ENCODE results near the gene PEDS1. TPM values are rescaled to one million over a fixed set of nuclear protein-coding genes. Genes with fewer than 3 reads are reported as not detected.
"Not testable (repeated sequence)": the region's sequence is repeated elsewhere in the genome, so short reads cannot be mapped to it uniquely, and the experiment has no call there.

The PEDS1 gene
- total RNA-seq, 1 experiment from 2014 or later: 56.1 TPM

DNA sequence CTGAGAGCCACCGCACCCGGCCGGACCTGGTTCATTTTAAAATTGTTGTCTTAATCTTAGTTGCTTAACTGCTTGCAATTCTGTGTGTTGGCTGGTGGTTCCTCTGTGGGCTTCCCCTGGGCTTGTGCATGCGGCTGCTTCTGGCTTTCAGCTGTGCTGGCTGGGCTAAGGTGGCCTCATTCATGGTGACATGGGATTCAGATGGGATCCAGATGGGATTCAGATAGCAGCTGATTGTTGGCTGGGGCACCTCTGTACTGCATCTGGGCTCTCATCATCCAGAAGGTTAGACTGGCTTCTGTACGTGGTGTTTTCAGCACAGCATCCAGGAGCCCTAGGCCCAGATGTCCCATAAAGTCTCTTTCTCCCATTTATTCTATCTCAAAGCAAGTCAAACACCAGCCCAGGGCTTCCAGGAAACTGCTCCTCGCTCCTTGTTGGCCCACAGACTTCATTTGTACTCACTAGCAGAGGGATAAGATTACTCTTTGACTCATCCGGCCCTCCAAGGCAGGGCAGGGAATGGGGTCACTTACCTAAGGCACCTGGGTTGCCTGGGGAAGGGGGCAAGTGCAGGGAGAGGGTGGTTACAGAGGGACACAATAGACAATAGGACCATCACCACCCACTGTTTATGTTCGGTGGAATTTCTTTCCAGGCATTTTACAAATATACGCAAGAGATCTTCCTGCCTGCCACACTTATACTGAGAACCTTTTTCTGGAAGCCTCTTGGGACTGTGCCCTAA is 10.2 kb upstream of the PEDS1 start:
- DNase-seq (ENCODE audit: low read depth): peak; percentile 87

- not testable (repeated sequence) for DNase-seq (ENCODE audit: low read depth)
Measured at GRCh38 chr20:50161494-50161893, 8.0 kb upstream of the PEDS1 start.

GRCh38 chr20:50153153-50153499 is 397 bp downstream of the PEDS1 start:
- DNase-seq (ENCODE audit: low read depth): peak; percentile 39

GRCh38 chr20:50152394-50153152 is 950 bp downstream of the PEDS1 start:
- DNase-seq (ENCODE audit: low read depth): no peak

GRCh38 chr20:50151034-50151743 is 2.3 kb downstream of the PEDS1 start:
- no peak for DNase-seq (ENCODE audit: low read depth)

DNA sequence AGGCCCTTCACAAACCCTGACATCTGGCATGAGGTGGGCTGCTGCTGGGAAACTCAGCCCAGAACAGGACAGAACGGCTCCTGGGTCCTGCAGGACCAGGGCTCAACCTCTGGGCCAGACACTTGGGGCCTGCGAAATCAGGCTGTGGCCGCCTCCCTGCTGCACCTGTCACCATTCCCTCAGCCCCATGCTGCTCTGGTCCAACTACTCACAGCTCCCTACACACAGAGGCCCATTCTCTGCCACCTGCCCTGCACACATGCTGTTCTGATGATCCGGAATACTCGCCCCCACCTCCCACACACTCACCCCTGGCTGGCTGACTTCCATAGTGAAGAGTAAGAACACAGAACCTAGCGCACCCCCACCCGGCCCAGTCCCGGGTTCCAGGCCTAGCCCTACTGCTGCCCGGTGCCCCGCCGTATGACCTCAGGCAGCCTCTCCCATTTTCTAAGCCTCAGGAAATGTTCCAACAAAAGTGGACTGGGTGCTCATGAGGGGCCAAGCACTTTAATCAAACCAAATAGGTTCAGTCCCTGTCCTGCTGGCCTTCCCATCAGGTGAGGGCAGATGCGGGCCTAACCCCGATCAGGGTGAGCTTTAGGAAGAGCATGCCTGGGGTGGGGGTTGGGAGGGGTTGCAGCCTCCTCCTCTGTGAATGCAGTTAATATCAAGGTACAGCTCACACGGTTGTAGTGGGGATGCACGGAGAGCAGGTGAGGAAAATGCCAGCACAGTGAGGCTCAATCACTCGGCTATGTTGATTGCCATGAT is 3.9 kb downstream of the PEDS1 start:
- no peak for DNase-seq (ENCODE audit: low read depth)

- DNase-seq (ENCODE audit: low read depth): peak; percentile 42
Measured at GRCh38 chr20:50146732-50147662, 6.5 kb downstream of the PEDS1 start.

GRCh38 chr20:50146214-50146613 is 7.3 kb downstream of the PEDS1 start:
- no peak for DNase-seq (ENCODE audit: low read depth)

DNA sequence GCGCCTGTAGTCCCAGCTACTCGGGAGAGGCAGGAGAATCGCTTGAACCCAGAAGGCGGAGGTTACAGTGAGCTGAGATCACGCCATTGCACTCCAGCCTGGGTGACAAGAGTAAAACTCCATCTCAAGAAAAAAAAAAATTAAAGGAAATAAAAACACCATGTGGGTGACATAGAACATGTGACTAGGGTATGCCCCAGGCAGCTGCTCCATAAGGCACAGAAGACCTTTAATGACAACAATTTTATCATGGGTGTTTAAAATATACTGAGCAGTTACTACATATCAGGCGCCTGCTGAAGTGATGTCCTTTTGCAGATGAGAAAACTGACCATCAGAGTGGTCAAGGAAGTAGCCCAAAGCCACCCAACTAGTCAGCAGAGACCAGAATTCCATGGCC is 8.0 kb downstream of the PEDS1 start:
- no peak for DNase-seq (ENCODE audit: low read depth)

GRCh38 chr20:50144362-50144761 is 9.2 kb downstream of the PEDS1 start:
- DNase-seq (ENCODE audit: low read depth): peak; percentile 98

- no peak for DNase-seq (ENCODE audit: low read depth)
Measured at GRCh38 chr20:50142812-50143211, 10.7 kb downstream of the PEDS1 start.

GRCh38 chr20:50141811-50142561 is 11.5 kb downstream of the PEDS1 start:
- no peak for DNase-seq (ENCODE audit: low read depth)

DNA sequence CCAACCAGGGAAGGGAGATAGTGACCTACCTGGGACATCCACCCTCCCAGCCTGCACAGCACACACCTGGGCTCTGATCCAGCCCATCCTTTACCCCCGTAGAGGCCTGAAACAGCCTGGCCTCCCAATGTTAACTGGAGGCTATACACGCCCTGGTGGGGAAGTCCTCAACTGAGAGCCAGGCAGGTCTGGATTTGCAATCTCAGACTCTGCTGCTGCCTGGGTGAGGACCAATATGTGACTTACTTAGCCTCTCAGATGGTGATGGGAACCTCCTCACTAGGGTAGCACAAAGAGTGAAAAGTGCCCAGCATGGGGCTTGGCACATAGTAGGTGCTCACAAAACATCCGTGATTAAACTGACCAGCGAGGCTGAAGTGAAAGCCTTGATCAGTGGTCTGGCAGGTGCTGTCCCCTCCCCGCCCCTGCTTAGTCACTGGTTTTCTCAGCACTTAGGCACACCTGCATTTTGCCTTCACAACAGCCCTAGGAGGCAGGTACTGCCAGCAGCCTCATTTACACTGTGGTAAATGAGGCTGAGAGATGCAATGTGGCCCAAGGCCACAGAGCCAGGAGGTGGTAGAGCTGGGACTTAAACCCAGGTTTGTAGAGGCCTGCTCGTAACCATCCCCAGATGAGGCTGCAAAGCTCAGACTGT is 12.4 kb downstream of the PEDS1 start:
- no peak for DNase-seq (ENCODE audit: low read depth)

GRCh38 chr20:50140339-50140859 is 13.1 kb downstream of the PEDS1 start:
- DNase-seq (ENCODE audit: low read depth): no peak

GRCh38 chr20:50138479-50139393 is 14.8 kb downstream of the PEDS1 start:
- peak; percentile 100 for DNase-seq (ENCODE audit: low read depth)

DNA sequence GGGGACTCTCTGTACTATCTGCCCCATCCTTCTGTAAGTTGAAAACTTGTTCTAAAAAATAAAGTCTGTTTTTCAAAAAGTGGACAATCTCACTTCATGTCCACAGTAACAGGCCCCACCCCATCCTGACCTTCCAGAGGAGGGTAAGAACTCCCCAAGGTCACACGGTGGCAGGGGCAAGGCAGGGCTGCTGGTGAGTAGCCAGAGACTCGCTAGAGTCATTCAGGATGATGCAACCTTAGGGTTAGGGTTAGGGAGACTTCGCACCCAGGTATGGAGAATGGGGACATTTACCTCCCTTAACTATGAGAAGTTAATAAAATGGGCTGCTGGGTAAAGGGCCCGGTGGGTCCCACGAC is 15.4 kb downstream of the PEDS1 start:
- DNase-seq (ENCODE audit: low read depth): no peak

DNA sequence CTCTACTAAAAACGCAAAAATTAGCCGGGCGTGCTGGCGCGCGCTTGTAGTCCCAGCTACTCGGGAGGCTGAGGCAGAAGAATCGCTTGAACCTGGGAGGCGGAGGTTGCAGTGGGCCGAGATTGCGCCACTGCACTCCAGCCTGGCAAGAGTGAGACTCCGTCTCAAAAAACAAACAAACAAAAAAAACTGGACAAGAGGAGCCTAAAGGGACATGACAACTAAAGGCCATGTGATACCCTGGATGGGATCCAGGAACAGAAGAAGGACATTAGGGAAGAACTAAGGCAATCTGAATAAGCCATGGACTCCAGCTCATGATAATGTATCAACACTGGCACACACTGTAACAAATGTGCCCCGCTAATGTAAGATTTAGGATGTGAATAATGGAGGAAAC is 15.8 kb downstream of the PEDS1 start:
- DNase-seq (ENCODE audit: low read depth): peak; percentile 78
